OCI-M2 (cell line): ENCODE data around the gene PROCR.
"Not testable (repeated sequence)": the region's sequence is repeated elsewhere in the genome, so short reads cannot be mapped to it uniquely, and the experiment has no call there.

Experiments
- DNase-seq: peaks from one replicate; lab custom pipeline; 2025; ENCODE audit not compliant: unreplicated experiment; lab: John Stamatoyannopoulos, UW

Gene PROCR

DNA sequence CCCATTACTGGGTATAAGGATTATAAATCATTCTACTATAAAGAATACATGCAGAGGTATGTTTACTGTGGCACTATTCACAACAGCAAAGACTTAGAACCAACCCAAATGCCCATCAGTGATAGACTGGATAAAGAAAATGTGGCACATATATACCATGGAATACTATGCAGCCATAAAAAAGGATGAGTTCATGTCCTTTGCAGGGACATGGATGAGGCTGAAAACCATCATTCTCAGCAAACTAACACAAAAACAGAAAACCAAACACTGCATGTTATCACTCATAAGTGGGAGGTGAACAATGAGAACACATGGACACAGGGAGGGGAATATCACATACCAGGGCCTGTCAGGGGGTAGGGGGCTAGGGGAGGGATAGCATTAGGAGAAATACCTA, 7.3 kb upstream of the PROCR start:
- not testable (repeated sequence) for DNase-seq

DNA sequence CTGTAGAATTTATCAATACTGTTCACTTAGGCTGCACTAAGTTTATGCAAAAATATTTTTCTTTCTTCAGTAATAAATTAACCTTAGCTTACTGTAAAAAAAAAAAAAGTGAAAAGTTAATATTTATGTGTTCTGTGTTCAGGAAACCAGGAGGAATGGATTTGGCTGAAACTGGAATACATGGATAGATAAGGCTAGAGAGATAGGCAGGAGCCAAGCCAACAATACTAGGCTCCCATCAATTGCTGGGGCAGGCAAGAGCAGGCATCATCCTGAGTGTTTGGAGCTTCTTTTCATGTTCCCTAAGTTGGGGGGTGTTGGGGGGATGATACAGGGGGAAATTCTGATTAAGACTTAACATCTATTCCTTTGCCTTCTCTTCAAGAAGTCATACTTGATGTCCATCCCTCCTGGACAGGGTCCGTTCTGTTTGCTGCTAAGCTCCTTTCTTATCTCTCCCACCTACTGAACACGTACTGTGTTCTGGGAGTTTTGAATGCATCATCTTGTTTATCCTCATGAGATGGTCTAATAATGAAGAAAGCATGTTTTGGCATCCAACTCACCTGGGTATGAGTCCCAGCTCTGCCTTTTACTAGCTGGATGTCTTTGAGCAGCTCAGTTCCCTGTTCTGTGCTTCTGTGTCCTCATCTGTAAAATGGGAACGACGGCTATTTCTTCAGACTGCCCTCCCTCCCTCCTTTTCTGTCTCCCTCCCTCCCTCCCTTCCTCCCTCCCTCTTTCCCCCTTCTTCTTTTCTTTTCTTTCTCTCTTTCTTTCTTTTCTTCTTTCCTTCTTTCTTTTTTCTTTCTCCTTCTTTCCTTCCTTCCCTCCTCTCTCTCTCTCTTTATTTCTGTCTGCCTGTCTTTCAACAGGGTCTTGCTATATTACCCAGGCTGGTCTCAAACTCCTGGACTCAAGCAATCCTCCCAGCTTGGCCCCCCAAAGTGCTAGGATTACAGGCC, 6.4 kb upstream of the PROCR start:
- no peak for DNase-seq

DNA sequence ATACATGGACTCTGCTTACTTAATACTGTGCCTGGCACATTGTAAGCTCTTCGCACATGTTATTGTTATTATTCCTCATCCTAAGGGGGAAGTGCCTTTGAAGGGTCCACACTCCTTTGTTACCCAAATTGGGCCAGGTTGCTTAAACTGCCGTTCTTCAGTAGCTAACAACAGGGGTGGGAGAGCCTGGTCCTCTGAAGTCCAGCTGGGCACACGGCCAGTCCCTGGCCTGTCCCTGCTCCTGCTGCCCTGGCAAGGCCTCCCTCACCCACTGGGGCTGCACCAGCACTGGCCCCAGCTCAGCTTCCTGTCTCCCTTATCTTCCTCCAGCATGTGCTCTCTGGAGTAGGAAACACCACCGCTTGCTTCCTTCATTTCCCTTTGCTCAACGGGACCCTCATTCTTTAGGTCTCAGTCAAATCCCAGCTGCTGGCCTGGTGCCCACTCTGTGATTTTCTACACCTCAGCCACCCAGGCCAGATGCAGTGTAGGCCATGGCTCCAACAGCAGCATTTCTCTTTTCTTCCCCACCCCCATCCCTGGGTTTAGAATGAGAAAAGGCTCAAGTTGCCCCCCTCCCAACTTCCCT, 5.5 kb upstream of the PROCR start:
- DNase-seq = no peak

DNA sequence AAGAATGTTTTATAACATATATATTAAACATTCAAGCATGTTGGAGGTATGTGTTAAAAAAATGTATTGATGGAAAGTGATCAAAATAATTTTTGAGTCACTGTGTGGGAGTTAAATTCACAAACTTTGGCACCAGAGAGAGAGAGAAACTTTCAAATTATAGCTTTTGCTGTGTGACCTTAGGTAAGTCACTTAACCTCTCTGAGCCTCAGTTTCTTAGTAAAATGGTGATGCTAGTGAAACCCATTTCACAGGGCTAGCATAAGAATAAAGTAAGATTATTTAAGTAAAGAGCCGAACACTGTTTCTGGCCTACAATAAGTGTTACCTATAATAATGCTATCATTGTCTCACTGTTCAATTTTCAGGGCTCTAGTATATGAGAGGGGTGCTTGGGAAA, 4.1 kb upstream of the PROCR start:
- no peak for DNase-seq

DNA sequence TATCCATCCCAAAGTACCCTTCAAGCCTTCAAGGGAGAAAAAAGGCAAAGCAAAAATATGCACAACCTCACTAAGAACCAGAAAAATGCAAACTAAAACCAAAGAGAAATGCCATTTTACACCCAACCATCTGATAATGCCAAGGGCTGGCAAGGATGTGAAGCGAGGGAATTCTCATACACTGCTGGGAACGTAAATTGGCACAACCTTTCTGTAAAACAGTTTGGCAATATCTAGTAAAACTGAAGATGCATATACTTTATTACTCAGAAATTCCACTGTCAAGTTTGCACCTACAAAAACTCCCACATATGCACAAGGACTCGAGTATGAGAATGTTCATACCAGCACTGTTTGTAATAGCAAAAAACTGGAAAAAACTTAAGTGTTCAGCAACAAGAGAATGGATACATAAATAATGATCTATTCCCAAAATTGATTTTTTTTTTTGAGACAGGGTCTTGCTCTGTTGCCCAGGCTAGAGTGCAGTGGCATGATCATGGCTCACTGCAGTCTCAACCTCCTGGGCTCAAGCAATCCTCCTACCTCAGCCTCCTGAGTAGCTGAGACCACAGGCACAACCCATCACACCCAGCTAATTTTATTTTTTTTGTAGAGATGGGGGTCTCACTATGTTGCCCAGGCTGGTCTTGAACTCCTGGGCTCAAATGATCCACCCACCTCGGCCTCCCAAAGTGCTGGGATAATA, 3.0 kb upstream of the PROCR start:
- DNase-seq = not testable (repeated sequence)

DNA sequence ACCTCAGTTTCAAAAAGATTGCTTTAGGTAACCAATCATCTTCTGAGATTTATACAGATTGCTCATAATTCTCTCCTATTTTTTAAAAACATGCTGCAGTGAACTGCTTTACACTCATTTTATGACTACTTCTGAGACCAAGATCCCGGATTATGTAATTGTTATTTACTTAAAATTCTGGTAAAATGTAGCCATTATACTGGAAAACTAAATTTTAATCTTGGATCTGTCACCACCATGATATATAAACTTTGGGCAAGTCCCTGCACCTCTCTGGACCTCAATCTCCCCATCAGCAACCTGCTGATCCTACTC, 477 bp upstream of the PROCR start:
- no peak for DNase-seq

DNA sequence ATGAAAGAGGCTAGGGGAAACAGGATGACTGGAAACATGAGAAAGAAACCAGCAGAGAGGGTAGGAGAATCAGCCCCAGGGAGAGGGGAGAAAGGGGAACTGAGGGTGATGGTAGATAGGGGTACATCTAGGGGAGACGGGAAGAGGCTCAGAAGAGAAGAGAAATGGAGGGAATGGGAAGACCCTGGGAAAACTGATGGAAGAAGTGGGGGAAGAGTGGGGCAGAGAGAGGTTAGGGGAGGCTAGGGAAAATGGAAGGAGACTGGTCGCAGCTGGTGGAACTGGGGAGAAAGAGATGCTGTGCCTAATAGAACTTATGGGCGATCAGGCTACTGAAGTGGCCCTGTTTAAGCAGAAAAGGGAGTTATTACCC, 548 bp downstream of the PROCR start:
- DNase-seq = no peak

DNA sequence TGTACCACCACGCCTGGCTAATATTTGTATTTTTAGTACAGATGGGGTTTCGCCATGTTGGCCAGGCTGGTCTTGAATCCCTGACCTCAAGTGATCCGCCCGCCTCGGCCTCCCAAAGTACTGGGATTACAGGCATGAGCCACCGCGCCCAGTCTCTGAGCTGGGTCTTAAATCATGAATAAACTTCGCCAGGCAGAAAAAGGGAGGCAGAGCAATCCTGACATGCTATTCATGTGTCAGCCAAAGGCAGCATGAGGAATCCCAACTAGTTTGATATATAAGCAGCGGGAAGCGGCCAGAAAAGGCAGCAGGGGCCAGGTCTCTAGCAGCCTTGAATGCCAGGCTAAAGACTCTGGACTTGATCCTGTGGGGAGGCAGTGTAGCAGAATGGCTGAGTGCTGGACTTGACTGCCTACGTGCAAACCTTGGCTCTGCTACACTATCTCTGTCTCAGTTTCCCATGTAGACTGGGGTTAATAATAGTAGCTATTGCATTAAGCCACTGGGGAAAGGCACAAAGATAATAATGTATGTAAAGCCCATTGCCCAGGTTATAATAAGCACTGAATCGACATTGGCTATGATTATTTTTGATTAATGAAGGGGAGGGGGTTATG, 1.8 kb downstream of the PROCR start:
- no peak for DNase-seq

DNA sequence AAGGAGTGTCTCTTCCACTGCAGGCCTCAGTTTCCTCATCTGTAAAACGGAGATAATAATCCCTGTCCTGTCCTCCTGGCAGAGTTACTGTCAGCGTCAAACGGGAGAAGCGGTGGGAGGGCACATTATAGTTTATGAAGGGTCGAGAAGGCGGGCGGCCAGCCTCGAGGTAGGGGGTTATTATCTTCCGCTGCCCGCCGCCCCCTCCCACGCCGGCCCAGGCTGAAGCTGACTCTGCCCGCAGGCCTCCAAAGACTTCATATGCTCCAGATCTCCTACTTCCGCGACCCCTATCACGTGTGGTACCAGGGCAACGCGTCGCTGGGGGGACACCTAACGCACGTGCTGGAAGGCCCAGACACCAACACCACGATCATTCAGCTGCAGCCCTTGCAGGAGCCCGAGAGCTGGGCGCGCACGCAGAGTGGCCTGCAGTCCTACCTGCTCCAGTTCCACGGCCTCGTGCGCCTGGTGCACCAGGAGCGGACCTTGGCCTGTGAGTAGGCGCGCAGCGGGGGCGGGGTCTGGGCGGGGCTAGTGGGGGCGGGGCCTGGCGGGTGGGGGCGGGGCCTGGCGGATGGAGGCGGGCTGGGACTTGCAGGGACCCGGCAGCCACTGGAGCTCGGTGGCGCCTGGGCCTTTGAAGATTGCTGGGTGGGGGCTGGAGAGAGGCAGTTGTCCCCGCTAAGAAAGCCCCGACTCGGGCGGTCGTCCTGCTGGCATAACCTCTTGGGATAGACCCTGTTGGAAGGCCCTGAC, 2.8 kb downstream of the PROCR start:
- DNase-seq = no peak

DNA sequence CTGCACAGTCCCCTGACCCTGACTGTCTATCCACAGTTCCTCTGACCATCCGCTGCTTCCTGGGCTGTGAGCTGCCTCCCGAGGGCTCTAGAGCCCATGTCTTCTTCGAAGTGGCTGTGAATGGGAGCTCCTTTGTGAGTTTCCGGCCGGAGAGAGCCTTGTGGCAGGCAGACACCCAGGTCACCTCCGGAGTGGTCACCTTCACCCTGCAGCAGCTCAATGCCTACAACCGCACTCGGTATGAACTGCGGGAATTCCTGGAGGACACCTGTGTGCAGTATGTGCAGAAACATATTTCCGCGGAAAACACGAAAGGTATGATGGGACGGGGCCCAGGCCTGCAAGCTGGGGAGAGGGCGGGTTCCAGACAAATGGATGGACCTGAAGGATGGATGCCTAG, 4.3 kb downstream of the PROCR start:
- no peak for DNase-seq

DNA sequence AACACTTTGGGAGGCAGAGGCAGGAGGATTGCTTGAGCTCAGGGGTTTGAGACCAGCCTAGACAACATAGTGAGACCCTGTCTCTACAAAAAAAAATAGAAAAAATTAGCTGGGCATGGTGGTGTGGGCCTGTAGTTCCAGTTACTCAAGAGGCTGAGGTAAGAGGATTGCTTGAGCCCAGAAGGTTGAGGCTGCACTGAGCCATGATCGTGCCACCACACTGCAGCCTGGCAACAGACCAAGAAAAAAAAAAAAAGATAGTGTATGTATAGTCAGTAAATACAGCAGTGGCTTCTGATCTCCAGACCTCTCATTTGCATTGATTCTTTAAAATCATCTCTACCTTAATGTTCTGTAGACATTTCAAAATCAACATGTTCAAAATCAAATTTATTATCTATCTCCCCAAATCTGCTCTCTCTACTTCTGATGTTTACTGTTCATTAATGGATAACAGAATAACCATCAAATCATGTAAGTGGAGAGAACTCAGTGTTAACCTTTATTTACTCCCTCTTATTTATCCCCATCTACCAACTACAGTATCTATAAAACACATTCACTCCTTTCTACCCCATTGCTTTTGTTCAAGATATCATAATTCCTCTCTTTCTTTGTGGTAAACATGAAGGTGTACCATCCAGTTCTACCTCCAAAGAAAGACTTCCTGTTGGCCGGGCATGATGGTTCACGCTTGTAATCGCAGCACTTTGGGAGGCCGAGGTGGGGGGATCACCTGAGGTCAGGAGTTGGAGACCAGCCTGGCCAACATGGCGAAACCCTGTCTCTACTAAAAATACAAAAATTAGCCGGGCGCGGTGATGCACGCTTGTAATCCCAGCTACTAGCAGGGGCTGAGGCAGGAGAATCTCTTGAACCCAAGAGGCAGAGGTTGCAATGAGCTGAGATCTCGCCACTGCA, 7.7 kb downstream of the PROCR start:
- no peak for DNase-seq

DNA sequence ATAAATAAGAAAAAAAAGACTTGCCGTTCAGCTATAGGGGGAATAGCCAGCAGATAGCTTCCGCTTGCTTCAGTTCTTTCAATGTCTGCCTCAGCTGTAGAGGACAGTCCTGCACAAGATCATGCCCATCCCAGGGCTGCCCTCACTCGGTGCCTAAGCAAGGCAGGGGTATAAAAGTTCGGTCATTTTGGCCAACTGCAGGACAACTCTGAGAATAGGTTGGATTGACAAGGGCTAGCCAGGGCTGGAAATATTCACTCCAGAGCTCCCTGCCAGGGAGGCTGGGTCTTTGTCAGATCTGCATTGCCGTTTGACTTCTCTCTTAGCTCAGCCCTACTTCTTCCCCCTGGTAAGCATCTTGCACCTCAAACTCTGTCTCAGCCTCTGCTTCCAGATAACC, 8.4 kb downstream of the PROCR start:
- no peak for DNase-seq

DNA sequence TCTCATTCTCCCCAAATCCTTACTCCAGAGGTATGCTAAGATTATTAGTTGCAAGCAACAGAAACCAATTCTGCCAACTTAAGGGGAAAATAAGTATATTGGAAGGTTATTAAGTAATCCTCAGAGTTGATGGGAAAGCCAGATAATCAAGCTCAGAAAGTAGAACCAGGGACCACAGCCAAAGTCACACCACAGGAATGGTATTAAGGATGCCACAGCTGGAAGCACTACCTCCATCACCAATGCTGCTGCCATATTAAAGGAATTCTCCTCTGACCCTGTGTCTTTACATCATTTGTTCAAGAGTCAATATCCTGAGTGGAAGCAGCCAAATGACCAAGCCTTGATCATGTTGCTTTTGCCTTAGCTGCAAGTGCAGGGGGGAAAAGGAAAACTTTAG, 9.9 kb downstream of the PROCR start:
- DNase-seq = no peak

DNA sequence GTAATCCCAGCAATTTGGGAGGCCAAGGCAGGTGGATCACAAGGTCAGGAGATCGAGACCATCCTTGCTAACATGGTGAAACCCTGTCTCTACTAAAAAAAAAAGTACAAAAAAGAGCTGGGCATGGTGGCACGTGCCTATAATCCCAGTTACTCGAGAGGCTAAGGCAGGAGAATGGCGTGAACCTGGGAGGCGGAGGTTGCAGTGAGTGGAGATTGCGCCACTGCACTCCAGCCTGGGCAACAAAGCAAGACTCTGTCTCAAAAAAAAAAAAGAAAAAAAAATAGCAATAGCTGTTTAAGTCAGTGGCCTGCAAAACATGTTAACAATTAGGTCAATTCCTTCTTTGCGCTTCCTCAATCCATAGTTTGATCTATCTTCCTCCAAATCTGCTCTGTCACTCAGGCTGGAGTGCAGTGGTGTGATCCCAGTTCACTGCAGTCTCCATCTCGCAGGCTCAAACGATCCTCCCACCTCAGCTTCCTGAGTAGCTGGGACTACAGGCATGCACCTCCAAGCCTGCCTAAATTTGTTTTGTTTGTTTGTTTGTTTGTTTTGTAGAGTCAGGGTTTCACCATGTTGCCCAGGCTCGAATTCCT, 14.9 kb downstream of the PROCR start:
- not testable (repeated sequence) for DNase-seq

DNA sequence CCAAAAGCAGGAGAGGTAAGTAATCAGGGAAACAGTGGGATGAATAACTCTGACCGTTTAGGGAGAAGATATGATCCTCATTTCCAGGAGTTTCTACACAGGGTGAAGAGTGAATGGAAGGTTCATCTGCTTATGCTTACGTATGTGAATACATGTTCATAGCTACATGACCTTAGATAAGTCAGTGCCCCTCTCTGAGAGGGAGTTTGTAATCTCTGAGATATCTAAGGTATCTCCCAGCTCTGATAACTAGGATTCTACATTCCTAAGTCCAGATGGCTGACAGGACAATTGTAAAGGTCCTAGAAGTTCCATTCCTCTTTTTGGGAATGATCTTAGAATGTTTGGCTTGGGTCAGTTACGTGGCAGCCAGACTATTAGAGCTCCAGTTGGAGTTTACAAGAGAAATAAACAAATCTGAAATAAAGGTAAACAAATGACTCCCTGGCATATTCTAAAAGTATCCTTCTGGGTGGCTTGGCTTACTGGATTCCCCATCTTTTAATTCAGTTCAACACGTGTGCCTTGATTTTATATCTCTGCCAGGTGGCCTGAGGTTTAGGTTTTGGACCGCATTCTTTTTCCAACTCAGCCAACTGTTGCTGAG, 15.8 kb downstream of the PROCR start:
- DNase-seq = no peak

DNA sequence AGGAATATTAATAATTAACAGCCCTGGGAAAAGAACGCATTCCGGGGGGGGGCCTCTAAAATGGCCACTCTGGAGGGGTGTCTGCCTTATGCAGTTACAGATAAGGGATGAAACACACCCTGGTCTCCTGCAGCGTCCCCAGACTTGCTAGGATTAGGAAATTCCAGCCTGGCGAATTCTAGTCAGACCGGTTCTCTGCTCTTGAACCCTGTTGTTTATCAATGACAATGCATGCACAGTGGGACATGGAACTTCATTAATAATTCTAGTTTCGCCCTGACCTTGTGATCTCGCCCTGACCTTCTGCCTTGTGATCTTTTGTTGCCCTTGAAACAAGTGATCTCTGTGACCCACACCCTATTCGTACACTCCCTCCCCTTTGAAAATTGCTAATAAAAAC, 17.4 kb downstream of the PROCR start:
- not testable (repeated sequence) for DNase-seq

DNA sequence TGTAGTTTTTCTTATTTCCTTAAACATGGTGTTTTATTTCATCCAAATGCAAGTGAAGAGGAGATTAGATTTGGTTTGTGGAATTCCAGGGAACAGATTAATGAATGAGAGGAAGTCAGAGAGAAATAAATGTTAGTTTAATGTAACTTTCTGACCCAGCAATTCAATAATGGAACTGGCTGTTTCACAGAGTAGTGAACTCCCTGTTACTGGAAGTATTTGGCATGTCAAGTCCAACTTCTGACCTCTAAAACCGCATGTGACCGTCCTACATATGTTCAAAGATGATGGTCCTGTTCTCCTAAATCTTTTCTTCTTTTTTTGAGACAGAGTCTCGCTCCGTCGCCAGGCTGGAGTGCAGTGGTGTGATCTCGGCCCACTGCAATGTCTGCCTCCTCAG, 18.7 kb downstream of the PROCR start:
- DNase-seq = no peak

DNA sequence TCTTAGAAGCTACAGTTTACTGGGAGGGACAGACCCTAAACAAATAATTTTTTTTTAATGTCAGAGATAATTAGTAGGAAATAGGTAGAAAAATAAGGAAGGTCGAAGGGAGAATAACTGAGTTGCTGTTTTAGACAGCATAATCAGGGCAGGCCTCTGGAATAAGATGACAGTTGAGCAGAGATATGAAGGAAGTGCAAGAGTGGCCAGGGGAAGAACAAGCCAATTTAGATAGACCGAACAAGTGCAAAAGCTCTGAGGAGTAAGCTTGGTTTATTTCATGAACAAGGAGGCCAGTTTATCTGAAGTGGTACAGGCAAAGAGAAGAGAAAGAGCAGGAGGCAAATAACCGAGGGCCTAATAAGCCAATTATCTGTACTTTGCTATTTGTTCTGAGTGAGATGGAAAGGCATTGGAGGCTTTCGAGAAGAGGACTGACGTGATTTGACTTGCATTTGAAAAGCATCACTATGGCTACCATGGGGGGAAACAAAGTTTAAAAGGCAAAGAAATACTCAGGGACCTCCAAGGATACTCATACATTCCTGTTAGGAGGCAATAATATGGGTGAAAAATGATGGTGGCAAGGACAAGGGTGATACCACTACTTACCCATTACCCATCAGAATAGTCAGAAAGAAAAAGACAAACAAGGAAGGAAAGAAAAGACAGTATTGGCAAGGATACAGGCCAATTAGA, 19.7 kb downstream of the PROCR start:
- no peak for DNase-seq
